Measurements from ENCODE around the gene SLC38A10. TPM values are rescaled to one million over a fixed set of nuclear protein-coding genes. Genes with fewer than 3 reads are reported as not detected.

SLC38A10 gene
- total and polyA plus RNA-seq, 2 of the 13 experiments (the other 11 are each of a cell fraction or from before 2014, with no cell fraction given), result 23.4 to 55.8 TPM

GRCh38 chr17:81309140-81309858 lies 14.2 kb upstream of the SLC38A10 start (continued):
- no peak for TF ChIP-seq REST (IDR thresholded peaks at IDR 0.05; ENCODE audit: borderline replicate concordance in 1 of 2, low read depth in 1 of 2, low read length in 2 of 2)
- TF ChIP-seq AFF4 (CRISPR knock-in tag; IDR thresholded peaks at IDR 0.05), result 0 out of 2 replicates have a peak, but pooled peaks have one; percentile 43
- no peak for TF ChIP-seq U2AF1 (optimal IDR thresholded peaks at IDR 0.05; ENCODE audit: low read depth, low read length)
- 0 out of 2 replicates have a peak, but pooled peaks have one; percentile 15 for TF ChIP-seq PRDM15 (CRISPR knock-in tag; IDR thresholded peaks at IDR 0.05)
- 0 out of 2 replicates have a peak, but pooled peaks have one; percentile 58 for TF ChIP-seq ZNF510 (CRISPR knock-in tag; IDR thresholded peaks at IDR 0.05; ENCODE audit: low read depth)
- no peak for TF ChIP-seq ATF5 (CRISPR knock-in tag; IDR thresholded peaks at IDR 0.05; ENCODE audit: low read depth)
- TF ChIP-seq ESRRA (CRISPR knock-in tag; IDR thresholded peaks at IDR 0.05; ENCODE audit: low read depth), result peak; percentile 96
- TF ChIP-seq ASH2L (IDR thresholded peaks at IDR 0.05; ENCODE audit: insufficient read length, low read depth, low read length), result peak; percentile 49

All from HepG2 (cell line).